Measurements from ENCODE around the gene DSTYK. TPM values are rescaled to one million over a fixed set of nuclear protein-coding genes. Genes with fewer than 3 reads are reported as not detected.

The DSTYK gene
- total and polyA plus RNA-seq, 7 experiments from 2014 or later: 6.4 to 18.5 (median 11.8) TPM

- H3K27me3 ChIP-seq (ENCODE audit: control insufficient read depth in 2 of 2, insufficient read depth in 2 of 2, low read length in 2 of 2): no peaks in the 10 kb centered on the region
- H3K4me3 Mint-ChIP-seq: no peak overlapping the region
- intact Hi-C loops (cut with micrococcal nuclease): no loop called here
- no peak for DNase-seq
- H3K27ac Mint-ChIP-seq: no peak overlapping the region
- peaks cover 2 to 15% (median 9%) of the 10 kb centered on the region in 7 donors for H3K4me1 Mint-ChIP-seq
- POLR2A ChIA-PET: interaction anchor here (0.9 kb wide), 1 partner anchor 18 kb away, joined by 3 read pairs; no protein-coding TSS in a partner anchor
- no peaks in the 10 kb centered on the region for H3K9me3 Mint-ChIP-seq
- H3K4me3 ChIP-seq (ENCODE audit: low read length): no peak overlapping the region
- no peaks in the 10 kb centered on the region for H3K4me1 ChIP-seq (ENCODE audit: control insufficient read depth in 2 of 2, insufficient read depth in 2 of 2, low read length in 2 of 2)
- no peak for ATAC-seq
- no peaks in the 10 kb centered on the region for H3K9me3 ChIP-seq (ENCODE audit: control insufficient read depth in 2 of 3, low read length in 3 of 3)
- no peaks in the 10 kb centered on the region for H3K27me3 Mint-ChIP-seq
- CTCF ChIA-PET: no interaction called here
- peaks cover 23 to 68% (median 46%) of the 10 kb centered on the region in 5 donors for H3K36me3 Mint-ChIP-seq
- no peak overlapping the region for H3K27ac ChIP-seq (ENCODE audit: low read depth, low read length)
- peaks cover 43 to 91% (median 48%) of the 10 kb centered on the region in 3 experiments for H3K36me3 ChIP-seq (ENCODE audit: control insufficient read depth in 2 of 3, insufficient read depth in 3 of 3, low read length in 3 of 3)
These were observed 109.1 kb downstream of the DSTYK start for GRCh38 chr1:205102404-205102803.

DNA sequence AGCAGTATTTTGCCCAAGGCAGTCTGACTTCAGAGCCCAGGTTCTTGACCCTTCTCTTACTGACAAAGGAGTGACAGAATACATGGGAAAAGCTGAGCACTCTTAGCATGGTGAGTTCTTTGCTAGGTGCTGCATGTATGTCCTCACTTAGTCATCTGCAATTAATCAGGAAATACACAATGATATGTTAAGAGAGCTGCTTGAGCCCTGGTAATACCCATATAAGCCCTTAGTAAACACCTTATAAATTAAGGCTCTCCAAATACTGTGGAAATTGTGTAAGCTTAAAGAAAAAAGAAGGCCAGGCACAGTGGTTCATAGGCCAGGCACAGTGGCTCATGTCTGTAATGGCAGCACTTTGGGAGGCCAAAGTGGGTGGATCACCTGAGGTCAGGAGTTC is 113.3 kb downstream of the DSTYK start:
- Mint-ChIP-seq H3K27ac (peak overlapping the region in 1 of 9 donors; percentile 32), H3K4me3 (no peak overlapping the region), H3K4me1 (peaks cover 0 to 4% (median 0%) of the 10 kb centered on the region in 7 donors), H3K36me3 (peaks cover 23 to 63% (median 39%) of the 10 kb centered on the region in 5 donors), H3K9me3 (no peaks in the 10 kb centered on the region), H3K27me3 (no peaks in the 10 kb centered on the region)
- Histone ChIP-seq H3K4me3 (ENCODE audit: low read length) (no peak overlapping the region), H3K27me3 (ENCODE audit: control insufficient read depth in 2 of 2, insufficient read depth in 2 of 2, low read length in 2 of 2) (no peaks in the 10 kb centered on the region), H3K9me3 (ENCODE audit: control insufficient read depth in 2 of 3, low read length in 3 of 3) (no peaks in the 10 kb centered on the region), H3K36me3 (ENCODE audit: control insufficient read depth in 2 of 3, insufficient read depth in 3 of 3, low read length in 3 of 3) (peaks cover 38 to 94% (median 44%) of the 10 kb centered on the region in 3 experiments), H3K4me1 (ENCODE audit: control insufficient read depth in 2 of 2, insufficient read depth in 2 of 2, low read length in 2 of 2) (no peaks in the 10 kb centered on the region), H3K27ac (ENCODE audit: low read depth, low read length) (no peak overlapping the region)
- DNase-seq (no peak), ATAC-seq (no peak)
- ChIA-PET CTCF (no interaction called here), POLR2A (no interaction called here)
- intact Hi-C loops (cut with micrococcal nuclease): no loop called here

GRCh38 chr1:205095422-205095821 is 116.1 kb downstream of the DSTYK start:
- no peak overlapping the region for H3K4me3 Mint-ChIP-seq
- peaks cover 18 to 70% (median 38%) of the 10 kb centered on the region in 5 donors for H3K36me3 Mint-ChIP-seq
- no peaks in the 10 kb centered on the region for H3K27me3 ChIP-seq (ENCODE audit: control insufficient read depth in 2 of 2, insufficient read depth in 2 of 2, low read length in 2 of 2)
- no peaks in the 10 kb centered on the region for H3K27me3 Mint-ChIP-seq
- peaks cover 0 to 5% (median 0%) of the 10 kb centered on the region in 7 donors for H3K4me1 Mint-ChIP-seq
- ChIA-PET POLR2A (no interaction called here), CTCF (interaction anchor here (1.4 kb wide), 1 partner anchor 34 kb away, joined by 4 read pairs; no protein-coding TSS in a partner anchor)
- no peaks in the 10 kb centered on the region for H3K9me3 ChIP-seq (ENCODE audit: control insufficient read depth in 2 of 3, low read length in 3 of 3)
- intact Hi-C loops (cut with micrococcal nuclease): no loop called here
- DNase-seq: no peak
- no peak overlapping the region for H3K27ac ChIP-seq (ENCODE audit: low read depth, low read length)
- no peak overlapping the region for H3K4me3 ChIP-seq (ENCODE audit: low read length)
- H3K27ac Mint-ChIP-seq: peak overlapping the region in 1 of 9 donors; percentile 11
- H3K36me3 ChIP-seq (ENCODE audit: control insufficient read depth in 2 of 3, insufficient read depth in 3 of 3, low read length in 3 of 3): peaks cover 22 to 94% (median 44%) of the 10 kb centered on the region in 3 experiments
- no peaks in the 10 kb centered on the region for H3K9me3 Mint-ChIP-seq
- ATAC-seq: no peak
- H3K4me1 ChIP-seq (ENCODE audit: control insufficient read depth in 2 of 2, insufficient read depth in 2 of 2, low read length in 2 of 2): no peaks in the 10 kb centered on the region

Other genes starting within 250 kb of the DSTYK start
- not detected for gene CNTN2, start 168.5 kb downstream of the DSTYK start, total RNA-seq
- gene CNTN2, start 168.5 kb downstream of the DSTYK start, polyA plus RNA-seq: not detected
- 1 to 10 TPM; 2.3 to 8.9 (median 3.7) TPM for gene TMEM81, start 127.2 kb downstream of the DSTYK start, total RNA-seq
- under 1 TPM; 0.79 to 0.83 TPM for gene TMEM81, start 127.2 kb downstream of the DSTYK start, polyA plus RNA-seq
- 10 to 100 TPM; 11.0 to 31.5 (median 21.0) TPM for gene RBBP5, start 89.7 kb downstream of the DSTYK start, total RNA-seq
- 10 to 100 TPM; 21.1 to 24.0 TPM for gene RBBP5, start 89.7 kb downstream of the DSTYK start, polyA plus RNA-seq
- 1 to 10 TPM; 1.1 to 3.6 (median 1.8) TPM for gene TMCC2, start 16.2 kb upstream of the DSTYK start, total RNA-seq
- gene TMCC2, start 16.2 kb upstream of the DSTYK start, polyA plus RNA-seq: under 1 TPM; 0.30 to 0.38 TPM
- 10 to 100 TPM in 4 of 5 experiments, 1 to 10 TPM in 1; 9.1 to 57.8 (median 23.0) TPM for gene NUAK2, start 110.0 kb upstream of the DSTYK start, total RNA-seq
- gene NUAK2, start 110.0 kb upstream of the DSTYK start, polyA plus RNA-seq: 10 to 100 TPM; 40.7 to 85.5 TPM
- not detected for gene KLHDC8A, start 145.2 kb upstream of the DSTYK start, total RNA-seq
- gene KLHDC8A, start 145.2 kb upstream of the DSTYK start, polyA plus RNA-seq: not detected
- under 1 TPM in 1 of 5 experiments, not detected in 4; 0.97 TPM for gene LEMD1, start 210.4 kb upstream of the DSTYK start, total RNA-seq
- not detected for gene LEMD1, start 210.4 kb upstream of the DSTYK start, polyA plus RNA-seq
- gene BLACAT1, start 244.3 kb upstream of the DSTYK start, total RNA-seq: under 1 TPM in 4 of 5 experiments, not detected in 1; 0.12 to 0.44 (median 0.31) TPM
- under 1 TPM in 1 of 2 donors, not detected in 1; 0.13 TPM for gene BLACAT1, start 244.3 kb upstream of the DSTYK start, polyA plus RNA-seq

All from naive thymus-derived CD4-positive, alpha-beta T cell (primary cell).